ENCODE results near the gene ANKRD13B. TPM values are rescaled to one million over a fixed set of nuclear protein-coding genes. Genes with fewer than 3 reads are reported as not detected.

The ANKRD13B gene
- total RNA-seq, 4 donors from 2014 or later, result 2.9 to 8.6 (median 5.6) TPM

DNA sequence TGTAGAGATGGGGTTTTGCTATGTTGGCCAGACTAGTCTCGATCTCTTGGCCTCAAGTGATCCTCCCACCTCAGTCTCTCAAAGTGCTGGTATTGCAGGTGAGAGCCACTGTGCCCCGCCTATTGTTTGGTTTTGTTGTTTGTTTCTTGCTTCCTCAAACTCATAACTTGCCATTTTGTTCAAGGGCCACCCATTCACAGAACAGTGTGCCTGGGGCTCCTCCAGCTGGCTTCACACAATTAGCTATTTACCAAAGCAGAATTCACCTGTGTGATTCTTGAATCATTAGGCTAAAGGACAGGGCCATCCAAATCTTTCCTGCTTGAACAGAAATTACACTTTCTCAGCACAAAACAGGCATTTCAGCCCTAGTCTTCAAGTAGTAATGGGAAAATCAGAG, 33.3 kb upstream of the ANKRD13B start:
- in situ Hi-C loops (cut with MboI; ENCODE audit: low pct_ligation_motif_present in 1 of 4, low pct_unique_long_range_greater_than_20kb in 1 of 4, low sequenced_read_pairs in 3 of 4), result no loop called here
- Histone ChIP-seq H3K4me3 (no peak overlapping the region), H3K36me3 (no peaks in the 10 kb centered on the region), H3K9me3 (no peaks in the 10 kb centered on the region), H3K4me1 (peaks cover under 1 to 18% (median 4%) of the 10 kb centered on the region in 4 donors), H3K27ac (peak overlapping the region in 3 of 4 donors; percentile 2 to 59 (median 14)), H3K27me3 (no peaks in the 10 kb centered on the region)
- DNase-seq, result no peak
- 74 to 83% methylated on average over 2 of the region's 2 CpGs for WGBS, 2 donors (ENCODE audit: low coverage in 1 of 2)
- no peak for TF ChIP-seq POLR2AphosphoS5 (IDR thresholded peaks at IDR 0.05)
- no peak for TF ChIP-seq POLR2A (IDR thresholded peaks at IDR 0.05)
- TF ChIP-seq, protein P1, sequence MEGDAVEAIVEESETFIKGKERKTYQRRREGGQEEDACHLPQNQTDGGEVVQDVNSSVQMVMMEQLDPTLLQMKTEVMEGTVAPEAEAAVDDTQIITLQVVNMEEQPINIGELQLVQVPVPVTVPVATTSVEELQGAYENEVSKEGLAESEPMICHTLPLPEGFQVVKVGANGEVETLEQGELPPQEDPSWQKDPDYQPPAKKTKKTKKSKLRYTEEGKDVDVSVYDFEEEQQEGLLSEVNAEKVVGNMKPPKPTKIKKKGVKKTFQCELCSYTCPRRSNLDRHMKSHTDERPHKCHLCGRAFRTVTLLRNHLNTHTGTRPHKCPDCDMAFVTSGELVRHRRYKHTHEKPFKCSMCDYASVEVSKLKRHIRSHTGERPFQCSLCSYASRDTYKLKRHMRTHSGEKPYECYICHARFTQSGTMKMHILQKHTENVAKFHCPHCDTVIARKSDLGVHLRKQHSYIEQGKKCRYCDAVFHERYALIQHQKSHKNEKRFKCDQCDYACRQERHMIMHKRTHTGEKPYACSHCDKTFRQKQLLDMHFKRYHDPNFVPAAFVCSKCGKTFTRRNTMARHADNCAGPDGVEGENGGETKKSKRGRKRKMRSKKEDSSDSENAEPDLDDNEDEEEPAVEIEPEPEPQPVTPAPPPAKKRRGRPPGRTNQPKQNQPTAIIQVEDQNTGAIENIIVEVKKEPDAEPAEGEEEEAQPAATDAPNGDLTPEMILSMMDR (IDR thresholded peaks at IDR 0.05), result no peak
- no peak for TF ChIP-seq EP300 (IDR thresholded peaks at IDR 0.05; ENCODE audit: low read depth)
- intact Hi-C loops (cut with DNase I; ENCODE audit: low total_unique reads), result loop anchor here (5.0 kb wide), 1 partner anchor 417 kb away; no protein-coding TSS in a partner anchor

DNA sequence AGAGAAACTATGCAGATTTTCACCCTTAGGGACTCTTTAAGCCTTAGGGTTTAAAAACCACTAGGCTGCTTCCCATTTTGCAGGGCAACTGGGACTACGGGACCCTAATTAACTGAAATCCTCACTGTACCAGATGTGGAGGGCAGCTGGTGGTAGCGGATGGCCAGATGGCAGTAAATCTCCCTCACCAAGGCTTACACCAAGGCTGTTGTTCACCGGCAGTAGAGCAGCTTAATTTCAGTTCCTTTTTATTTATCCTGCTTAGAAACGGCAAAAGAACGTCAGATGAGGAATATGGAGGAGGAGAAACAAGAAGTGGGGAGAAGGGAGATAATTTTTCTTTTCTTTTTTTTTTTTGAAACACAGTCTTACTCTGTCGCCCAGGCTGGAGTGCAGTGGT, 32.6 kb upstream of the ANKRD13B start:
- TF ChIP-seq POLR2A (IDR thresholded peaks at IDR 0.05), result no peak
- TF ChIP-seq, protein P1 (IDR thresholded peaks at IDR 0.05), result no peak
- TF ChIP-seq EP300 (IDR thresholded peaks at IDR 0.05; ENCODE audit: low read depth), result no peak
- no peak for TF ChIP-seq POLR2AphosphoS5 (IDR thresholded peaks at IDR 0.05)
- intact Hi-C loops (cut with DNase I; ENCODE audit: low total_unique reads) (no loop called here), in situ Hi-C loops (cut with MboI; ENCODE audit: low pct_ligation_motif_present in 1 of 4, low pct_unique_long_range_greater_than_20kb in 1 of 4, low sequenced_read_pairs in 3 of 4) (no loop called here)
- no peaks in the 10 kb centered on the region for H3K36me3 ChIP-seq
- H3K4me3 ChIP-seq, result no peak overlapping the region
- no peaks in the 10 kb centered on the region for H3K9me3 ChIP-seq
- no peak for DNase-seq
- 69 to 82% methylated on average over 3 to 6 of the region's 6 CpGs for WGBS, 2 donors (ENCODE audit: low coverage in 1 of 2)
- H3K27me3 ChIP-seq, result no peaks in the 10 kb centered on the region
- peak overlapping the region; percentile 2 to 59 (median 12) for H3K27ac ChIP-seq
- peaks cover 6 to 25% (median 11%) of the 10 kb centered on the region in 4 donors for H3K4me1 ChIP-seq

DNA sequence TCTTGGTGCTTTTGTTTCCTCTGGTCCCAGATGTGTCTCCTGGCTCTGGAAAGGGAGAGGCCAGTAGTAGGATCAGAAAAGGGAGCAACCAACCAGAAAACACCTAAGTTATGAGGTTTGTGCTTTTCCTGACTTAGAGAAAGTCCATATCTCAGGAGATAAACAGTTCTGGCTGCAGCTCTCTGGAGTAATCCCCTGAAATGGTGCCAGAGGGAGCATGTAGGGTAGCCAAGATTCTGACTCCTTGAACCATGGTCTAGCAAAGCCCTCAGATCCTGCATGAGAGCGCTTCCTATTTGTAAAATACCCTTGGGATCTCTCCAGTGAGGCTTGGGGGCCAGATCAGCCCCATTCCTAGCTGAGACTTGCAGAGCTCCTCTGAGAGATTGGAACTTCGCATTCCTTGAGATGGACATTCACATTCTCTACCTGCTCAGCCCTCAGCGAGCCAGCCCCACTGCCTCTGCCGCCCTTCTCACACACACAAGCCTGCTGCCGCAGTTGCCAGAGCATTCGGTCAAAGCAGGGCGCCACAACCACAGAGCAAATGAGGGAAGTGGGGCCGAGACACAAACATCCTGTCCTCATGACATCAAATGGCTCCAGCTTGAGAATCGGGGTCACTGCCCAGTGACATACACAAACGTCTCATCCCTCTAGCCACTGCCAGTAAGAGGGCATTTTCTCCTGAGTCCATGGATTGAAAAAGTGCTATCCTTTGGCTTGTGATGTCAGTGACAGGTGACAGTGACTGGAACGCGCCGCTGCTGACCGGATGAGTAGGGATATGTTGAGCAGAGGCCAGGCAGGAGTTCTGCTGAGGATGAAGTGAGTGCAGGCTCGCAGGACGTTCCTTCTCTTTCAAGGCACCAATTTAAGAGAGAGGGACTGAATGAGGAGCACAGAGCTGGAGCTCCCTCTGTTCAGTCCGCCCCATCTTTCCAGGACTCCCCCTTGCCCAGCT, 31.1 kb upstream of the ANKRD13B start:
- peaks cover 10 to 33% (median 20%) of the 10 kb centered on the region in 4 donors for H3K4me1 ChIP-seq
- H3K4me3 ChIP-seq, result no peak overlapping the region
- WGBS, 2 donors (ENCODE audit: low coverage in 1 of 2), result 79% methylated on average over 17 of the region's 17 CpGs; no CpG with 5 or more reads in 1 of the 2 donors
- in situ Hi-C loops (cut with MboI; ENCODE audit: low pct_ligation_motif_present in 1 of 4, low pct_unique_long_range_greater_than_20kb in 1 of 4, low sequenced_read_pairs in 3 of 4), result no loop called here
- TF ChIP-seq, protein P1 (IDR thresholded peaks at IDR 0.05), result no peak
- no peak for TF ChIP-seq EP300 (IDR thresholded peaks at IDR 0.05; ENCODE audit: low read depth)
- TF ChIP-seq POLR2A (IDR thresholded peaks at IDR 0.05), result peak; percentile 36
- TF ChIP-seq POLR2AphosphoS5 (IDR thresholded peaks at IDR 0.05), result peak in 1 of 3 donors; percentile 15
- no peaks in the 10 kb centered on the region for H3K27me3 ChIP-seq
- intact Hi-C loops (cut with DNase I; ENCODE audit: low total_unique reads), result no loop called here
- H3K9me3 ChIP-seq, result no peaks in the 10 kb centered on the region
- peak overlapping the region; percentile 10 to 59 (median 36) for H3K27ac ChIP-seq
- DNase-seq, result peak; percentile 57
- H3K36me3 ChIP-seq, result no peaks in the 10 kb centered on the region

DNA sequence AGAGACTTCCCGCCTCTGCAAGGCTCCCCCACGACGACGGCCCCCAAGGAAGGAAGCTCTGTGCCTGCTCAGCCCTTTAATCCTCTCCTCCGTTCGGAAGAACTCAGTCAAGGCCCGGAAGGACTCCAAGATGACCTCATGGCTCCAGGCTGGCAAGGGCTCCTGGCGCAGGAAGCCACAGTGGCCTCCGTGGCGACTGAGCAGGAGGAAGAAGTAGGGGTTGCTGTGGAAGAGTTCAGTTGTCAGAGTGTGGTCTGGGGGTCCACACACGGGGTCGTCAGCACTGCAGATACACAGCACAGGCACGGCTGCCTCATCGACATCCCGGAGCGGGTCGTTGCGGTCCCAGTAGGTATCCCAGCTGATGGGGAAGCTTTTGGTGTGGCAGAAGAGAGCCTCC, 30.3 kb upstream of the ANKRD13B start:
- intact Hi-C loops (cut with DNase I; ENCODE audit: low total_unique reads), result no loop called here
- Histone ChIP-seq H3K9me3 (no peaks in the 10 kb centered on the region), H3K4me3 (no peak overlapping the region), H3K27me3 (no peaks in the 10 kb centered on the region), H3K27ac (peak overlapping the region in 3 of 4 donors; percentile 26 to 59 (median 33)), H3K4me1 (peaks cover 10 to 33% (median 20%) of the 10 kb centered on the region in 4 donors), H3K36me3 (no peaks in the 10 kb centered on the region)
- in situ Hi-C loops (cut with MboI; ENCODE audit: low pct_ligation_motif_present in 1 of 4, low pct_unique_long_range_greater_than_20kb in 1 of 4, low sequenced_read_pairs in 3 of 4), result no loop called here
- no peak for DNase-seq
- WGBS, 2 donors (ENCODE audit: low coverage in 1 of 2), result 88% methylated on average over 18 of the region's 18 CpGs; no CpG with 5 or more reads in 1 of the 2 donors
- TF ChIP-seq EP300 (IDR thresholded peaks at IDR 0.05; ENCODE audit: low read depth) (no peak), POLR2AphosphoS5 (IDR thresholded peaks at IDR 0.05) (no peak), POLR2A (IDR thresholded peaks at IDR 0.05) (no peak)
- TF ChIP-seq, protein P1 (IDR thresholded peaks at IDR 0.05), result no peak

All from transverse colon (tissue), 4 donors.